Activated naive CD4-positive, alpha-beta T cell treated with anti-CD3 and anti-CD28 coated beads, Interleukin-2, amount 50 U/mL, for 72 hours (primary cell): ENCODE data around the gene E2F8. TPM values are rescaled to one million over a fixed set of nuclear protein-coding genes. Genes with fewer than 3 reads are reported as not detected.
"Not testable (repeated sequence)": the region's sequence is repeated elsewhere in the genome, so short reads cannot be mapped to it uniquely, and the experiment has no call there.

Source experiments
- ATAC-seq, 2 donors: fragments of 150-1000 bp; cut with Tn5 transposase; 2 replicates each; pipeline ENCODE4 v1.10.0; 2021; ENCODE audit warnings: mild to moderate bottlenecking in 2 of 2, moderate library complexity in 2 of 2
- DNase-seq, 2 donors: peaks; one replicate each; pipeline ENCODE4 v3.0.0; 2021 to 2022; ENCODE audit warnings: low spot score in 2 of 2
- H3K27ac Mint-ChIP-seq, 2 donors: one replicate each; pipeline ENCODE4 v1.8.0; 2022; ENCODE audit warnings: mild to moderate bottlenecking in 2 of 2, mixed read lengths in 2 of 2
- H3K36me3 Mint-ChIP-seq, 2 donors: one replicate each; pipeline ENCODE4 v1.8.0; 2022; ENCODE audit warnings: mixed read lengths in 2 of 2
- H3K9me3 Mint-ChIP-seq, 2 donors: one replicate each; pipeline ENCODE4 v1.8.0; 2022; ENCODE audit warnings: mixed read lengths in 2 of 2
- total RNA-seq, 2 donors: library from RNA; stranded (reverse); gene quantifications; one replicate each; pipeline ENCODE4 v1.2.3, GENCODE V29; 2022

E2F8 gene
- total RNA-seq, 2 donors from 2014 or later = 24.8 to 35.8 TPM

DNA sequence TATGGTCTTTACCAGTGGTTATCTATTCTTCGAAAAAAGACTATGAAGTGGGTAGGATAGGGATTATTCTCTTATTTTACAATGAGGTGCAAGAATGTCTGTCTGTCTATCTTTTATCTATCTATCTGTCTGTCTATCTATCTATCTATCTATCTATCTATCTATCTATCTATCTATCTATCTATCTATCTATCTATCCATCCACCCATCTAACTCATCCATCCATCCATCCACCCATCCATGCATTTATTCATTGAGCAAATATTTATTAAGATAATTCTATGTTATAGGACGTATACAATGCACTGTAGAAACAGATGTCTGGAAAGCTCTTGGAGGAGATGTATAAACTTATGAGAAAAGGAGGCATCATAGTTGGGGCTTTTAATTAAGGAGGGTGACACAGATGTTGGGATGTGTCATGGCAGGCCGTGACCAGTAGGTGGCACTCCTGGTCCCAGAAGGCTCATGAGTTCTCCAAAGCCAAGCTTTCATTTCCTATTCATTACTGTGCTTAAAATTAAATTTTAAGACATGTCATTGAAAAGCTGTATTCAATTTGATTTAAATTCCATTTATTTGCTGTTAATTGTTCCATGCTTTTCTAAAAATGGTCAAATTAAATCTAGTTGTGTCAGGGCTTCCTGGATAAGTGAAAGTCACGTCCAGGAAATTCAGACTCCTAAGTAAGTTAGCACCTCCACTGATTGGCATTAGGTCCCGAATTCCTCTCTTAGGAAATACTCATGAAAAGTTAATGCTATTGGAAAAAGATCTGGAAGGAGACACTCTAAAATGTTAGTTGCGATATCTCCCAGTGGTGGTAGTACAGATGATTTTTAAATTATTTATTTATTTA lies 19.0 kb upstream of the E2F8 start:
- peak; percentile 59 to 63 for ATAC-seq
- H3K9me3 Mint-ChIP-seq = peaks cover 3 to 5% of the 10 kb centered on the region in 2 donors
- H3K27ac Mint-ChIP-seq = no peak overlapping the region
- H3K36me3 Mint-ChIP-seq = no peaks in the 10 kb centered on the region
- DNase-seq = peak in 1 of 2 donors; percentile 71

DNA sequence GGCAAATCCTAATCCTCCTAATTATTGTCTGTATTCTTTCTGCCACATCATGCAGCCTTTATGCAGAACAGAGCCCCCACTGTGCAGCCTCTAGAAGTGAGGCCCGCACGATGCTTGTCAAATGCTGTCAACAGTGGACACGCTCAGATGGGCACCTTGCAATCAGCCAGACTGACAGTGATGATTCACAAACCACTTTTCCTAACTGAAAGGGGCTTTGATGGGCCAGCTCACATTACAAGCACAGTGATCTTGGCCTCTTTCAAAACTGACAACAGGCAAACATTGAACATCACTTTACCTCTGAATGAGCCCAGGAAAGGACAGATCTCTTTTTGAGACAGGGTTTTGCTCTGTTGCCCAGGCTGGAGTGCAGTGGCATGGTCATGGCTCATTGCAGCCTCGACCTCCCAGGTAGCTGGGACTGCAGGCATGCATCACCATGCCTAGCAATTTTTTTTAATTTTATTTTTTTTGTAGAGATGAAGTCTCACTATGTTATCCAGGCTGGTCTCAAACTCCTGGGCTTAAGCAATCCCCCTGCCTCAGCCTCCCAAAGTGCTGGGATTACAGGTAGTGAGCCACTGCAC lies 18.0 kb upstream of the E2F8 start:
- ATAC-seq (no peak), DNase-seq (no peak)
- peaks cover 3 to 5% of the 10 kb centered on the region in 2 donors for H3K9me3 Mint-ChIP-seq
- no peaks in the 10 kb centered on the region for H3K36me3 Mint-ChIP-seq
- no peak overlapping the region for H3K27ac Mint-ChIP-seq

DNA sequence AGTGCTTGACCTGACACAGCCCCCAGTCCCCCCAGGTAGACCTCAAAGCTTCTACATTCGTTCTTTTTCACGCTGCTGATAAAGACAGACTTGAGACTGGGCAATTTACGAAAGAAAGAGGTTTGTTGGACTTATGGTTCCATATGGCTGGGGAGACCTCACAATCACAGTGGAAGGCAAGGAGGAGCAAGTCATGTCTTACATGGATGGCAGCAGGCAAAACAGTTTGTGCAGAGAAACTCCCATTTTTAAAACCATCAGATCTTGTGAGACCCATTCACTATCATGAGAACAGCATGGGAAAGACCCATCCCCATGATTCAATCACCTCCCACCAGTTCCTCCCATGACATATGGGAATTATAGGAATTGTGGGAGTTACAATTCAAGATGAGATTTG lies 13.7 kb upstream of the E2F8 start:
- H3K27ac Mint-ChIP-seq, DNase-seq, H3K36me3 Mint-ChIP-seq, H3K9me3 Mint-ChIP-seq, ATAC-seq: not testable (repeated sequence)

DNA sequence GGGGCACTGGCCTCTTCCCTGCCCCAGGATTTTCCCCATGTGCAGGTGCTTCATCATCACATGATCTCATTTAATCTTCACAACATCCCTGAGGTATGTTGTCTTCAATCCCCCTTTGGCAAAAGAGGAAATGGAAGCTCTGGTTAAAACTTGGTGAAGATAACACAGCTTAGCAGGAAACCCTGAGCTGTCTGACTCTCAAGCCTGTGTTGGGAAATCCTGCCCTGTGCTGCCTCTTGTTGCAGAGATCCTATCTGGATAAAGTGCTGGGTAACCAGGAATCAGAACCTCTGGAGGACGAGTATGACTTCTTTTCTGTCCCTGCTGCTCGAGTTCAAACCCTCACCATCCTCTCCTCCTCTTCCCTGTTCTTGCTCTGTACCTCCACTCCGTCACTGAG lies 13.1 kb upstream of the E2F8 start:
- H3K9me3 Mint-ChIP-seq = peaks cover 3 to 14% of the 10 kb centered on the region in 2 donors
- DNase-seq = no peak
- ATAC-seq = no peak
- peaks cover 0 to 8% of the 10 kb centered on the region in 2 donors for H3K36me3 Mint-ChIP-seq
- no peak overlapping the region for H3K27ac Mint-ChIP-seq

DNA sequence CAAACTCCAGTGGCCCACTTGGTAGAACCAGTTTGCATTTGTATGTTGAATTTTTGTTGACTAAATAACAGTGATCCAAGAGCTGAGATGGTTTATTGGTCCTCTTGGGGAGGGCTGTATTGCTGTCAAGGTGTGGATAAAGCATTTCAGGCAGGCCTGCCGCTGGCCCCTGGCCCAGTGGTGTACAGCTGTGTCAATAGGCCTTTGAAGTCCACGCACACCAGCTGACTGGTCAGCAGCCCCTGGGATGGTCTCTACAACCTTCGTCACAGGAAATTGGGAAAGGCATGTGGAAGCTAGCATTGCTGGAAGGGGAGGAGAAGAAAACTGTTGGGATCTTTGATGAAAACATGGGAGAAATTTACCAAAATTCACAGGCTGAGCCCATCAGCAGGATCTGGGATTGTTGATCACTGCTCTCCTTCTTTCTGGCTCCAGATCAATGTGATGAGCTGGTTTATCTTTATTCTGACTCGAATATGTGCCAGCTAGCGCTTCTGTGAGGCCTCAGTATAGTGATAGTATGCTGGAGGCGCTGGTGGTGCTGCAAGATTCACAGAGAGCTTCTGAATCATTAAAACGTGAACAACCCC lies 12.5 kb upstream of the E2F8 start:
- Mint-ChIP-seq H3K27ac (no peak overlapping the region), H3K36me3 (peaks cover 4 to 9% of the 10 kb centered on the region in 2 donors), H3K9me3 (peaks cover 3 to 15% of the 10 kb centered on the region in 2 donors)
- DNase-seq (no peak), ATAC-seq (no peak)

DNA sequence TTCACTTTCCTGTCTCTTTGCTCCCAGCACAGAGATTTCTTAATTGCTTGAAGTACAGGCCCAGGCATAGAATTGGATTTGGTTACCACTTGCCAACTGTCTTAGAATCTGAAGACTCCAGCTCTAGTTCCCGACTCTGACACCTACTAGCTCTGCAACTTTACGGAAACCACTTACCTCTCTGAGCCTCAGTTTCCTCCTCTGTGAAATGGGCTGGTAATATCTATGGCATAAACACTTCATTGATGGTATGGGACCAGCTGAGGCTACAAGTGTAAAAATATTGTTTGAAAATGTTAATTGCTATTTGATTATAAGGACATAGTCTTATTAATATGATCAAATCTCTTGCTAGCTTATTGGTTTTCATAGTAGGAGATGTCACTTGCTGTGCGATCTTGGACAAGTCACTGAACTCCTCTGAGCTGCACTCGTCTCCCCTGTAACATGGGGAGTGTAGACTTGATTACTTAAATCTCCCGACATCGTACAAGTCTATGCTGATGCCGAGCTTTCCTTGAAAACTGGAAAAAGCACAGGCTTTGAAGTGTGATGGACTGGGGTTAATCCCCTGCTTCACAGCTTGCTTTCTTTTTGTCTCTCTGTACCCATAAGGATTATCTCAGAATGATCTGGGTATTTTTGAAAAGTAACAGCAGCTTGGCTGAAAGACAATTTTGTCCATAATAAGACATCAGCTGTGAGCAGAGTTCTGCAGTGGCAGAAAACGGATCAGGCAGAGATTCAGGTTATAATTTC lies 11.8 kb upstream of the E2F8 start:
- Mint-ChIP-seq H3K36me3 (peaks cover 8 to 9% of the 10 kb centered on the region in 2 donors), H3K9me3 (peaks cover 3 to 15% of the 10 kb centered on the region in 2 donors), H3K27ac (no peak overlapping the region)
- no peak for ATAC-seq
- no peak for DNase-seq

DNA sequence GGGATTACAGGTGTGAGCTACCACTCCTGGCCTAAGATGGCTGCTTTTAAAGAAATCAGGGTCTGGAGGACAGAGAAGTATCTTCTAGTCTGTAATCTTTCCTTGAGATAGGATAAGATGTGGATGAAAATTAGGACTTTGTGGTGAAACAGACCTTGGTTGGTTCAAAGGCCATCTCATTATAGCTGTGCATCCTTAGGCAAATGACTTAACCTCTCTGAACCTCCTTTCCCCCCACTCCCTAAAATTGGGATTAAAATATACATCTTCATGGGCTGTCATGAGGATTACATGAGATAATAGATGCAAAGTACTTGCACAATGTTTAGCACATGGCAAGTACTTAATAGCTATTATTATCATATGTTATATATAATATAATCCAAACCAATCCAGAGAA lies 10.8 kb upstream of the E2F8 start:
- Mint-ChIP-seq H3K27ac (no peak overlapping the region), H3K9me3 (peaks cover 3 to 15% of the 10 kb centered on the region in 2 donors), H3K36me3 (peaks cover 8 to 9% of the 10 kb centered on the region in 2 donors)
- ATAC-seq (no peak), DNase-seq (no peak)

DNA sequence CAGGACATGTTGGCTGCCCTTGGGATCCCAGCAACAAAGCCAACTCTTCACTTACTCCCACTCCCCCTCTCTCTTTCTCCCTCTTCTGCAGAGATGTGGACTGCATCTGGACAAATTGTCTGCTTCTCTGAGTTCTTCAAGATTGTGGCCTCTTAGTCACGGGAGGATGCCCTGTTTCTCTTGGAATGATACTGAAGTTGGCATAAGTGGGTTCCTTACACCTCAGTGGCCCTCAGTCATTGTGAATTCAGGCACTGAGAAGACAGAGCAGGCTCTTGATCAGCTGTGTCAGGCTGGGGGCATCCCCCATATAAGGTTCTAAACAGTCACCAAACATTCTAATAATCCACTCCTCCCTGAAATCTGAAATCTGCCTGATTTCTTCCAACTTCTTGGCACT lies 6.1 kb upstream of the E2F8 start:
- Mint-ChIP-seq H3K9me3 (peaks cover 0 to 10% of the 10 kb centered on the region in 2 donors), H3K27ac (no peak overlapping the region), H3K36me3 (peaks cover 9 to 15% of the 10 kb centered on the region in 2 donors)
- ATAC-seq = no peak
- no peak for DNase-seq

DNA sequence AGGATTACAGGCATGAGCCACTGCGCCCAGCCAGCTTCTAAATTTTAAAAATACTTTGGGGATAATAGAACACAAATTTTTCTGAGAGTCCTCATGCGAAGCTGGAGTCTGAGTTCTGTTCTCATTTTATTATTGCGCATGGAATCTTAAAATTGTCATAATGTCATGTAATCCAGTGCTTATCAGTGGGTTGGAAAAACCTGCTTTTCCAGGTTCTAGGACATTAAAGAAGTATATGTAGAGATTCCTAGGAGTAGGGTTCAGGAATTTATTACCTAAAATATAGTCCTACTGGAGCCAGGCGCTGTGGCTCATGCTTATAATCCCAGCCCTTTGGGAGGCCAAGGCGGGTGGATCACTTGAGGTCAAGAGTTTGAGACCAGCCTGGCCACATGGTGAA lies 4.6 kb upstream of the E2F8 start:
- DNase-seq (no peak), ATAC-seq (no peak)
- Mint-ChIP-seq H3K27ac (no peak overlapping the region), H3K36me3 (peaks cover 9 to 15% of the 10 kb centered on the region in 2 donors), H3K9me3 (peaks cover 0 to 10% of the 10 kb centered on the region in 2 donors)

DNA sequence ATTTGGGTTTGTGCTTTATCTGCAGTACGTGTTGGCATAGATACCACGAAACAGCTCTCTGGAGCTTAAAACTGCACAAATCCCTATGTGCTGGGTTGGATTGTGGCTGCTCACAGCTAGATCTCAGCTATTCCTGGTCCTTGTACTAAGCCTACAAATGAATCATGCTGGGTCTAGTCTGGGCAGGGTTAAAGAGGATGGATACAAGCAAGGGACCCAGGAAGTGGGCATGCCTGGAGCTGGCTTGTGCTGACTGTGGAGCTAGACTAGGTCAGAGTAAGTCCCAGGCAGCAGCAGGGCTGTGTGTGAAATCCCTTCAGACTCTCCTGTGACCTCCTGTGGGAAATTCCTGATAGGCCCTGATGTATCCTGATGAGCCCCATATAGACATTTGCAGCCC lies 3.9 kb upstream of the E2F8 start:
- peaks cover 0 to 8% of the 10 kb centered on the region in 2 donors for H3K9me3 Mint-ChIP-seq
- DNase-seq = no peak

DNA sequence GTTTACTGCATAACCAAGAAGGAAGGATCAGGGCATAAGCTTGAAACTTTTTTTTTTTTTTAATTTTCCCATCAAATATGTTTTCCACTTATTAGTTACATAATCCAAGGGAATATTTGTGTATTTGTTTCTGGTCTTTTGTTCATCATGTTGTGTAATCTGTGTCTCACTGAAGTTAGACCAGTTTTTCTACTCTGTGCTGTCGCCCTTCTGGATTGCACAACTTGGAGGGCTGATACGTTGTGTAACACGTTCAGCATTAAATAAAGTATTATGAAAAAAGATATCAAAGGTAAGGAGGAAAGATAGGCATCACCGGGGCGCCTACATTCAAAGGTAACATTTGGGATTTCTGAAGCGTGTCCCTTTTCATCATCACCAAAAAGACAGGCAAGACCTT lies 3.3 kb upstream of the E2F8 start:
- Mint-ChIP-seq H3K27ac (no peak overlapping the region), H3K9me3 (peaks cover 0 to 3% of the 10 kb centered on the region in 2 donors), H3K36me3 (peaks cover 8 to 15% of the 10 kb centered on the region in 2 donors)
- no peak for ATAC-seq
- no peak for DNase-seq

More for the DNA sequence above, 3.9 kb upstream of the E2F8 start:
- no peak overlapping the region for H3K27ac Mint-ChIP-seq
- H3K36me3 Mint-ChIP-seq = peaks cover 8 to 15% of the 10 kb centered on the region in 2 donors
- ATAC-seq = no peak

DNA sequence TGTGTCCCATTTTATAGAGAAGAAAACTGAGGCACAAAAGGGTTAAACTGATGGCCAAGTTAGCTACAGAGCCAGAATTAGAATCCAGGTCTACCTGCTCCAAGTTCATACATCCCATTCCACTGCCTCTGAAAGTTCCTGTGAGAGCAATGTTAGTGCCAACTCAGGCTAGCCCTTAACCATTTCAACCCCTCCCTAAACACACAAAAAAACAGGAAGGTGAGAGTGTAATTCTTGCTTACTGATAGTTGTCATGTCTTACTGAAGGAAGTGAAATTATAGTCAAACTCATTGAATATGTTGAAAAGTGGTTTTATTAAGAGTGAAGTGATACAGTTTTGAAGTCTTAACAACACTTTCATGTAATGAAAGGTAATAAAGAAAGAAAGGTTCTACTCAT lies 2.9 kb upstream of the E2F8 start:
- peaks cover 9 to 15% of the 10 kb centered on the region in 2 donors for H3K36me3 Mint-ChIP-seq
- H3K9me3 Mint-ChIP-seq = no peaks in the 10 kb centered on the region
- ATAC-seq (no peak), DNase-seq (no peak)
- H3K27ac Mint-ChIP-seq = no peak overlapping the region

DNA sequence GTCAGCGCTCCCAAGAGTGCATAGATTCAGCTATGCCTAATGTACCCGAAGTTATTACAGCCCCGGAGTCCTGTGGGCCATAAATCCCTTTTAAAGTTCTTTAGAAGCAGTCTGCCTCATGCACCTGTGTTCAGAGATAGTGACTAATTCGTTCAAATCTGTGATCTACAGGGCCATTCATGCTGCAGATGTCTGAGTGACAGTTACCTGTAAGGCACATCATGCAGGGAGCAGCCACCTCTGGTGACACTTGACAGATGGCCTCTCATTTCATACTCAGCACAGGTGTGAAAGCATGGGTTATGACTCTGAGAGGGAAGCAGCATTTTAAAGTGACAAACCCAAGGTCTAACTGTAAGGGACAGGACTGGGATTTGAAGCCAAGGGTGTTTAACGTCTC lies 2.4 kb upstream of the E2F8 start:
- DNase-seq (no peak), ATAC-seq (no peak)

DNA sequence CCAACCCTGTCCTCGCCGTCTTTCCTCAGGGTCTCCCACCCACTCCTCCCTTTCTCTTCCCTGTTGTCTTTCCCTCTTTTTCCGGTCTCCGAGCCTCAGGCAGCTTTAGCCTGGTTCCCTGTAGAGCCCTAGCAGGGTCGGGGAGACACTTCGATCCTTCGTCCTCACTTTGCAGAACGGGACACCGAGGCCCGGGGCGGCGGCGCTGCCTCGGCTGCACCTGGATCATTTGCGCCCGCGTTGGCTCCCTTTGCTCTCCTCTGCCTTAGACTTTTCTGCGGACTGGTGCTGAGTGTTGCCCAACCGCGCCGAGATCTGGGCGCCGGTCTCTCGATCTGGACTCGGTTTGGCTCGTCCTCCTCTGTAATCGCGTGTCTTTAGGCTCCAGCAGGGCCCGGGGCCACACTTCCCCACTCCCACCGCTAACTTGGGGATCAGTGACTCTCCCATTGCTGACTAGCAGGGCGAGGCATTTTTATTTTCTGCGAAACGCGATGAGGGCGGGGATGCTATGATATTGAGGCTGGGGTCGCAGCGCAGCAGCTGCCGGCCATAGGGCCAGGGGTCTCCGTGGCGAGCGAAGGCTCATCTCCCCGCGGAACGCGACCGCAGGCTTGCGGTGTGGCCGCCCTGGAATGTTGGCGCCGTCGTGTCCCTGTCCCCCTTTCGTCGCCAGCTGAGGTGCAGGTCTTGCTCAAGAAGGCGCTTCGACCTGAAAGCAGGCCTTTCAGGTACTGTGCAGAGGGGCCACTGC lies 1.6 kb upstream of the E2F8 start:
- DNase-seq (peak in 1 of 2 donors; percentile 30), ATAC-seq (no peak)
- no peaks in the 10 kb centered on the region for H3K9me3 Mint-ChIP-seq
- peaks cover 7 to 22% of the 10 kb centered on the region in 2 donors for H3K36me3 Mint-ChIP-seq
- peak overlapping the region; percentile 6 to 76 for H3K27ac Mint-ChIP-seq

More for the DNA sequence above, 2.4 kb upstream of the E2F8 start:
- Mint-ChIP-seq H3K36me3 (peaks cover 10 to 14% of the 10 kb centered on the region in 2 donors), H3K9me3 (no peaks in the 10 kb centered on the region), H3K27ac (no peak overlapping the region)

DNA sequence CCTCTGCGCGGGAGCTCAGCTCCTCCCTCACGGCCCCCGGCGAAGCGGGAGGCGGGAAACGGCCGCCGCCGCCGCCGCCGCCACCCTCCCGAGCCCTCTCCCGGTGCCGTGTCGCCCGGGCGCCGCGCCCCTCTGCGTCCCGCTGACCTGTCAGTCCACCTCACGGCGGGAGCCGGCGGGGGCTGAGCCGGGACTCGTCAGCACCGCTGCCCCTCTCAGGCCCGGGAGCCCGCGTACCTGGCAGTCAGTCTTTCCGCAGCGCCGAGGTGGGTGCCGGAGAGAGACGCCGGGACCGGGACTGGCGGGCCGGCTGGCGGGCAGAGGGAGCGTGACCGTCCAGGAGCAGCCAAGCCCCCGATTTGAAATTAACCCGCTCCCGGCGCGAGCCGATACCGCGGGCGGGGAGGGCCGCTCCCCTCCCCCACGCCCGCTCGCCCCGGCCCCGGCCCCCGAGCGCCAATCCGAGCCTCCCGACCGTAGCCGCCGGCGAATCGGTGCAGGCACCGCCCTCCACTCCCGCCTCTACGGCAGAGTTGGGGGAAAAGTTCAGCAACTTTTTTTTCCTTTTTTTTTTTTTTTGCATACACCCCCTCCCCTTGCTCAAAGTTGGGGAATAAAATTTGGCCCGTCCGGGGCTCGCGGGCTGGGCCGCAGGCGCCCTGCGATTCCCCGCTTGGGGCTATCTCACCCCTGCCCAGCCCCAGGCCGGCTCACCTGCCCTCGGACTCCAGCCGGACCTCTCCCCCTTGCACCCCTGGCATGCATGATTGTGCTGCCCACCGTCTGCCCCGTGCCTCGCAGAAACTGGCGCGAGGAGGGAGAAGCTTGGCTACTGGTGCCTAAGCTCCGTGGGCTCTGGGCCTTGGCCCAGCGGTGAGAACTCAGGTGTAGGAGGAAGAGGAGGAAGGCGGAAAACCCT lies 774 bp upstream of the E2F8 start:
- H3K27ac Mint-ChIP-seq = peak overlapping the region; percentile 6 to 76
- ATAC-seq (peak; percentile 54 to 71), DNase-seq (peak; percentile 60 to 74)
- H3K9me3 Mint-ChIP-seq = no peaks in the 10 kb centered on the region
- H3K36me3 Mint-ChIP-seq = peaks cover 7 to 30% of the 10 kb centered on the region in 2 donors
